ENCODE data around the gene CMTM5. TPM values are rescaled to one million over a fixed set of nuclear protein-coding genes. Genes with fewer than 3 reads are reported as not detected.
A peak's percentile ranks its signal among the peaks of the same experiment; 100 is the strongest.

Gene CMTM5, protein sequence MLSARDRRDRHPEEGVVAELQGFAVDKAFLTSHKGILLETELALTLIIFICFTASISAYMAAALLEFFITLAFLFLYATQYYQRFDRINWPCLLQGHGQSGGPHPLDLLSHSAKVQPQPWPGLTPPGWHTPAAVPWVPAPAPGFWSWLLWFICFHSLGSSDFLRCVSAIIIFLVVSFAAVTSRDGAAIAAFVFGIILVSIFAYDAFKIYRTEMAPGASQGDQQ
- polyA plus RNA-seq (2012; ENCODE audit: insufficient read depth, insufficient read length), result not detected

- no peak within 1 kb of the TSS for H3K4me3 ChIP-seq (ENCODE audit: low read length)
Measured at GRCh38 chr14:23376482-23377197, at the start of gene CMTM5. TSS of gene CMTM5 (plus strand) at chr14:23377046. CDS start at chr14:23377252, 206 bp downstream.

GRCh38 chr14:23327947-23328744, 48.7 kb upstream of the CMTM5 start:
- no peak overlapping the region for H3K4me3 ChIP-seq (ENCODE audit: low read length)
- DNase-seq (ENCODE audit: low read depth, low spot score), result peak; percentile 72

More at GRCh38 chr14:23376482-23377197, at the start of gene CMTM5:
- no peak for DNase-seq (ENCODE audit: low read depth, low spot score)

GRCh38 chr14:23335623-23336022, 41.2 kb upstream of the CMTM5 start:
- no peak overlapping the region for H3K4me3 ChIP-seq (ENCODE audit: low read length)
- no peak for DNase-seq (ENCODE audit: low read depth, low spot score)

- H3K4me3 ChIP-seq (ENCODE audit: low read length), result no peak overlapping the region
- DNase-seq (ENCODE audit: low read depth, low spot score), result no peak
Measured at GRCh38 chr14:23339506-23340268, 37.2 kb upstream of the CMTM5 start.

DNA sequence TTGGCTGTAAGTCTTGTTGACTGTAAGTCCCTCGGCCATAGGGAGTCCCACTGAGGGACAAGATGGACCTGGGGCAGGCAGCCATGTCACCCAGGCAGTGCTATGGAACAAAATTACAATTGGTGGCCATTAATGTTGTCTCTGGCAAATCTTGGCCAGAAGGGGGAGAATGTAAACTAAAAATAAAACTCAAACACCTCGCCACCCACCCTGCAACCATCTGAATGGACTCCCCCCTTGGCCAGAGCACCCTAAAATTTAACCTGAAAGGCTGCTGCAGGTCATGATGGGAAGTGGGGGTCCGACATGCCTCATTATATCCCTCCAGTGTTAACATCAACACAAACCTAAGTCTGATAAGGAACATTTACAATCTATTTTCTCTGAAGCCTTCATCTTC, 32.4 kb upstream of the CMTM5 start:
- no peak overlapping the region for H3K4me3 ChIP-seq (ENCODE audit: low read length)
- DNase-seq (ENCODE audit: low read depth, low spot score), result no peak

DNA sequence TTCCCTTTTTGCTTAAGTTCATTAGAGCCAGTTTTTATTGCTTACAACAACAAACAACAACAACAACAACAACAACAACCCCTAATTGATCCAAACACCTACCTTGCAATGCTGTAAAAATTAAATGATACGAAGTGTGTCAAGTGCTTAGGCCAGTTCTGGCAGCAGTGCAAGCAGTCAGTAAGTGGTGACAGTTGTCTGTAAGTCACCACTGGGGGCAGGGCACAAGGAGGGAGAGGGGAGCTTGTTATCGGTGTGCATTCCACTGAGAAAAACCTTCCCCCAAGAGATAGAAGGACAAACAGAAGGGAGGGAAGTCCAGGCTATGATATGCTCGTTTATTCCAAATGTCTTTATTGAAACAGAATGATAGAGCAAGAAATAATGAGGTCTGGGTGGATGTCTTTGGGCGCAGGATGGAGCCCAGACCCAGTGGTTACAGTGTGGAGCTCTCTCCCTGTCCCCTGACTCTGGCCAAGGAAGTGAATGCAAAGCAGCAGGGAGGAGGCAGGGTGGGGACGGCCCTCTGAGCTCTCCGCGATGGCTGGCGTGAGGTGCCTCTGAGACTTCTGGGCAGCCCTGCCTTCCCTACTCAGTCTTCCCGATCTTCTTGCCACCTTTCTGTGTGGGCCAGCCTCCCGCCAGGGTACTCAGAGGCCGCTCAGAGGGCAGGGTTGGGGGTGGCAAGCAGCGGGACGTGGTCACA, 30.7 kb upstream of the CMTM5 start:
- DNase-seq (ENCODE audit: low read depth, low spot score), result no peak
- no peak overlapping the region for H3K4me3 ChIP-seq (ENCODE audit: low read length)

DNA sequence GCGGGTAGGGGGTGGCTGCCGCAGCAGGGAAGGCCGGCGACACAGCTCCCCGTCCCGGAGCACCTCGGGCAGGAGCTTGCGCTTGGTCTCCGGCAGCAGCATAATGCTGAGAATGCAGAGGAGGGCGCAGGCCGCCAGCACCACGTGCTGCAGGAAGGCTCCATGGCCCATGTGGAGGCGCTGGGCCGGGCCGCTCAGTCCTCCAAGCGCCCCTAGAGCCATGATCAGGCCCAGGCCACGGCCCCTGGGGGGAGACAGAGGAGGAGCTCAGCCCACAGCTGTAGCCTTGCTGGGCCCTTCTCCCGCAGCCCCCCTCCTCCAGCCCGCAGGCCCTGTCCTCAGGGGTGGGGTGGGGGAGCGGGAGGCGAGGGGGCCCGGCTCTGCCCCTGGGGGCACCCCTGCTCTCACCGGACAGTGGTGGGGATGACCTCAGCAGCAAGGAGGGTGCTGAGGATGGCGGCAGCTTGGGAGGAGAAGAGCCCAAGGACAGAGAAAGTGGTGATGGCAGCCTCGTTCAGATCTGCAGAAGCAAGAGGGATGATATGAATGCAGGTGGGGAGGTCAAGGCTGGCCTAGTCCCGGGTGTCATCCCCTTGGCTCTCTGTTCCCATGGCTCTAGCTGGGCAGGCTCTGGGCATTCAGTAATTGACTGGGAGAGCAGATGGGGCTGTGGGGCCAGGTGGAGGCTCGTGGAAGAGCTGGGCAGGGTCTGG, 30.0 kb upstream of the CMTM5 start:
- no peak overlapping the region for H3K4me3 ChIP-seq (ENCODE audit: low read length)
- DNase-seq (ENCODE audit: low read depth, low spot score), result no peak

- no peak overlapping the region for H3K4me3 ChIP-seq (ENCODE audit: low read length)
- no peak for DNase-seq (ENCODE audit: low read depth, low spot score)
Measured at GRCh38 chr14:23347406-23348296, 29.2 kb upstream of the CMTM5 start.

DNA sequence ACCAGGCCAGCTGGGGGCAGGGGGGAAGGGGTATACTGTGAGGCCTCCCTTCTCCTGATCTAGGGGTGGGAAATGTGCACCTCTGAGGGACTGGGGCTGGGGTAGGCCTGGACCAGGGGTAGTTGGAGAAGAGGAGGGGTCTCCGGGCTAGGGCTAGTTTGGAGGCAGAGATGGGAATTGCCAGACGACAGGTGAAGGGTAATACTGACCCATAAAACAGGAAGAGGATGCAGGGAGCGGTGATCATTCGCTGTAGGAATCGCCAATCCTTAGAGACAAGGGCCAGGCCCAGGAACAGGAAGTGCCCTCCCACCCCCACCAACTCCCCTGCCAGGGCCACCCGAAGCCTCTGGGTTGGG, 28.6 kb upstream of the CMTM5 start:
- H3K4me3 ChIP-seq (ENCODE audit: low read length), result no peak overlapping the region
- no peak for DNase-seq (ENCODE audit: low read depth, low spot score)

GRCh38 chr14:23349156-23349845, 27.5 kb upstream of the CMTM5 start:
- no peak for DNase-seq (ENCODE audit: low read depth, low spot score)
- no peak overlapping the region for H3K4me3 ChIP-seq (ENCODE audit: low read length)

DNA sequence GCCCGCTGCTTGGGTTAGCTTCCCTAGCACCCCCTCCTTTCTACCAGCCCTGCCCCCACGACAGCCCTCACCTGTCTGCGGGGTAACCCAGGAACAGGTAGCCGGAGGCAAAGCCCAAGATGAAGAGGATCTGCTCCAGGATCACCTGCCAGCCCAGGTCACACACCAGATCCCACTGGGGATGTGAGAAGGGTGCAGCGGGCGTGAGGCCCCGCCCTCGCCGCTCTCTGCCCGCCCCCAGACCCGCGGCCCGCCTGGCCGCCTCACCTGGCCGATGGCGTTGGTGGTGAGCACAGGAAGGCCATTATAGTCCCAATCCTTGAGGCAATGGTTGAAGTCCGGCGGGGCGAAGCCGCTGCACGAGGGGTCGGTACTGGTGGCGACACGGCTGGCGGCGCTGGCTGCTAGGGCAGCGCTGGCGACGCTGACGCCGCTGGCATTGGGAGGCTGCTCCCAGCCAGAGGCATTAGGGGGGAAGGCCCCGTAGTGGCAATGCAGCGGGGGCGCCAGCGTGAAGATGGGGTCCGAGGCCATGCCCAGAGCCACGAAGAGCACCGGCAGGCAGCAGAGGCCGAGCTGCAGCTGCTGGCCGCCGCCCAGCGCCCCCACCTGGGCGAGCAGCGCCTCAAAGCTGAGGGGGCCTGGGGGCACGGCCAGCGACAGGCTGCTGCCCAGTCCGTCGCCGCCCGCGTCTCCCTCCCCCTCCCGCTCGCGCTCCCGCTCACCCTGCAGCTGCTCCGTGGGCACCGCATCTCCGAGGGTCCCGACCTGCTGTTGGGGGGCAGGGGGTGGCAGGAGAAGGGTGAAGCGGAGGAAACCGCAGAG, 25.0 kb upstream of the CMTM5 start:
- no peak for DNase-seq (ENCODE audit: low read depth, low spot score)

DNA sequence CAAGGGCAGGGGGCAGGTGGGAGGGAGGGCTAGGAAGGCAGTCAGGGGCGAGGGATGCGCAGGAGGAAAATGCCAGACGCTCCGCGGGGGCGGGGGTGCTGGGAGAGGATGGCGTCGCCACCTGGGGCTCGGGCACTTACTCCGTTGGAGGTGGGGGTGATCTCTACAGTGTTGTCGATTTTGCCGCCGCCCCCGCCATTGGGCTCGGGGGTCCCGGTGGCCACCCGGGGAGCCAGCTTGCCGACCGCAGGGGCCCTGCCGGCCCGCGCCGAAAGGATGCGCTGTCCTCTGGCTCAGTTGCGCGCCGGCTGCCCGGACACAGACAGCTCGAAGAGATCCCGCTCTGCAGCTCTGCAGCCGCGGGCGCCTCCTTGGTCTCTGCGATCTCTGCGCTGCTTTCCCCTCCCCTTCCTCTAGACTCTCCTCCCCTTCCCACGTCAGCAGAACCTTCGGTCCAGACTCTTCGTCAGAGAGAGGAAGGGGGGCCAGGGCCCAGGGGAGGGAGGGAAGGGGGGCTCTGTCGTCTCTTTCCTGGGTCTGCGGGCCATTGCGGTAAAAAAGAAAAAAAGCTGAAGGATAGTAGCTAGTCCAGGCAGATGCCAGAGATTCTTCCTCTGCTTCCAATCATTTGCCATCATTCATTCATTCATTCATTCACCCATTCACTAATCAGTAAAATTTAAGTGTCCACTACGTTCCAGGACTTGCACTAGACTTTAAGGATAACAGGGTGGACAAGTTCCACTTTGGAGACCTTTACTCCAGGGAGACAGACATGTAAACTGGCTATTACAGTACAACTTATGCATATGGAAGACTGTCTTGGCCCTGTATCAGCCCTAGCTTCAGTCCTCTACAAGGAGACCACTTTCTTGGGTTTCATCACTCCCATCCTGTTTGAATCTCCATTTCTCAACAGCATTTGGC, 24.1 kb upstream of the CMTM5 start, which contains the start of gene SLC22A17:
SLC22A17 (minus strand) TSS at position 382 of the 927 bp plus-strand sequence.
- DNase-seq (ENCODE audit: low read depth, low spot score), result peak; percentile 25
- peak within 1 kb of the TSS; percentile 56 for H3K4me3 ChIP-seq (ENCODE audit: low read length)

More for the DNA sequence above, 25.0 kb upstream of the CMTM5 start:
- H3K4me3 ChIP-seq (ENCODE audit: low read length), result peak overlapping the region; percentile 56

GRCh38 chr14:23353433-23353780, 23.4 kb upstream of the CMTM5 start:
- no peak for DNase-seq (ENCODE audit: low read depth, low spot score)
- no peak overlapping the region for H3K4me3 ChIP-seq (ENCODE audit: low read length)

GRCh38 chr14:23354990-23355389, 21.9 kb upstream of the CMTM5 start:
- no peak overlapping the region for H3K4me3 ChIP-seq (ENCODE audit: low read length)
- DNase-seq (ENCODE audit: low read depth, low spot score), result no peak

Data from Jurkat, Clone E6-1 (cell line).